Esophagus squamous epithelium (tissue), 4 donors: ENCODE measurements around the gene UNC13D.

Experiments
- CTCF ChIP-seq, 6 experiments: fragments of 450-650 bp in 4 of 6; fragments of 200-600 bp in 2 of 6; sonication (generic) in 2 of 6; IDR thresholded peaks; one replicate each; pipeline ENCODE4 v1.5.1; 2016 to 2019; ENCODE audit warnings: antibody characterized with exemption in 6 of 6, mild to moderate bottlenecking in 4 of 6, moderate library complexity in 4 of 6
- POLR2A ChIP-seq, 4 donors: fragments of 450-650 bp; IDR thresholded peaks; one replicate each; pipeline ENCODE4 v1.6.1; 2017; ENCODE audit warnings: antibody characterized with exemption in 4 of 4, mild to moderate bottlenecking in 4 of 4, moderate library complexity in 3 of 4

GRCh38 chr17:75799402-75799801 lies 44.8 kb downstream of the UNC13D start:
- TF ChIP-seq POLR2A (IDR thresholded peaks at IDR 0.05) (no peak), CTCF (IDR thresholded peaks at IDR 0.05) (no peak)
